HL-60 (cell line): ENCODE measurements around the gene MTMR3.

Source experiments
- microRNA-seq: library from miRNA; unstranded; fragments of <30 nt; microRNA quantifications from one replicate; pipeline ENCODE4, GENCODE V29; 2018

The MTMR3 gene

Small RNA genes lying within 50 kb of the gene (microRNA-seq; reads per million reads assigned to microRNA genes)
- 0.90 reads per million for gene MIR6818
